Activated gamma-delta T cell treated with Interleukin-2 at 50 U/mL for 16 hours (primary cell): ENCODE results near the gene ZNF511.

ENCODE experiments used
- DNase-seq: peaks from one replicate; pipeline ENCODE4 v3.0.0-alpha.2; 2020

Gene ZNF511

DNA sequence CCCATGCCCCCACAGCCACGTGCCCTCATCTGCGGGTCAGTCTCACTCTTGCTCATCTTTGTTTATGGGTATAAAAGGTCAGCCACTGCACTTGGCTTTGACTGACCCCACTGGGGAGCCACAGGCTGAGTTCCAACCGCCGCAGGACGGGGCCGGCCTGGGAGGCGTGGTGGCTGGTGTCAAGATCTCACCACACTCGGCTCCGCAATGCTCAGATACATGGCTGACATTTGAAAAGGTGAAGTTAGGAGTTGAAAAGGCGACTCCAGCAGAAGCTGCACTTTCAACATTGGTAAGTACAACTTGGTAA, 14.9 kb upstream of the ZNF511 start:
- no peak for DNase-seq

GRCh38 chr10:133294189-133294588, 14.5 kb upstream of the ZNF511 start:
- no peak for DNase-seq

DNA sequence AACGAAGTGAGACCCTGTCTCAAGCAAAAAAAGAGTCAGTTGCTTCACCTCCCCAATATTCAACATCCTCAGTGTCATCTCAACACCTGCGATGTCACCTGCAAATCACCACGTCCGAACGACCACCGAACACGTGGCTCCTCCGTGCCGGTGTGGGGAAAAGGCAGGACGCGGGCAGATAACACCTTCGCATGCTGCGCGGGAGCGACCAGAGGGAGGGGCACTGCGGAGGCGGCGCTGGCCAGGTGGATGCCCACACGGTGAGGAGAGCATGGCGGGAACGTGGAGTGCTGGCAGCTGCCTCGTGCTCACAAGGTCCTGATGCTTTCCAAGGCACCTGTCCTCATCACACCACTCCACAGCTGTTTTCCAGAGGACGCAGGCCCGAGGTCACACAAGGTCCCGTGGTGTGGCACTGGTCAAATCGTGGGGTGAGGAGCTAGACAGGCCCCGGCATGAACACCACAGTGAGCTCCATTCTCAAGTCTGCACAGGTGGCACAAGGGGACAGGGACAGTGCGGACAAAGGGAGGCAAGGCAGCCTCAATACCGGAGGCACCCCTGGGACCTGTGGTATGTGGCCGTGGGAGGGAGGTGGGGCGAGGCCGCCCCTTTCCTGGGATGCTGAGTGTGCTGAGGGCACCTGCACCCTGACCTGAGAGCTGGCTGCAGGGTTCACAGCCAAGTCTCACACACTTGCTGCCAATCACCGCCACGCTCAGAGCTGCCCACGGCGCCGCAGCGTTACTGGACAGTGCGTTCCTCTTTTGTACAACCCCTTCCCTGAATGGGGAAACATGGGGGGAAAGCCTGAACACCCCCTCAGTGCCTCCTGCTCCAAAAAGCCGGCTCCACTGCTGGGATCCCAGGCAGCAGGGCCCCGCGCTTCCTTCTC, 13.0 kb upstream of the ZNF511 start:
- no peak for DNase-seq

- DNase-seq: no peak
Measured at GRCh38 chr10:133297504-133297903, 11.2 kb upstream of the ZNF511 start.

DNA sequence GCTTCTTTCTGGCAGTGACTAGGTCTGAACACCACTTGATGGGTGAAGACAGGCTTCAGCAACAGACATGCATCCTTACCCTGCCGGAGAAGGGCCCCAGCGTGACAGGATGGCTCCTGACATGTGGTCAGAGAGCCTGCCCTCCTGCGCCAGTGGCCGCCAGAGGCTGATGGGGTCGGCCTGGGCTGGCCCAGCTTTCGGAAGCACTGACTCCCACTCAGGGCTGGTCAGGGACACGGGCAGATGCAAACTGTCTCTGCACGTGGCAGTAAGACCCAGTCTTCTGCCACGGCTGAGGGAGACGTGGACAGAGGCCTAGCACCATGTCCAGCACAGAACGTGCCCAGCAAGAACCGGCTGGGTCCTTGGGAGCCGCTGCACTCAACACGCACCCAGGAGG, 10.2 kb upstream of the ZNF511 start:
- no peak for DNase-seq

- no peak for DNase-seq
Measured at GRCh38 chr10:133299224-133299623, 9.5 kb upstream of the ZNF511 start.

- no peak for DNase-seq
Measured at GRCh38 chr10:133299738-133300137, 9.0 kb upstream of the ZNF511 start.

DNA sequence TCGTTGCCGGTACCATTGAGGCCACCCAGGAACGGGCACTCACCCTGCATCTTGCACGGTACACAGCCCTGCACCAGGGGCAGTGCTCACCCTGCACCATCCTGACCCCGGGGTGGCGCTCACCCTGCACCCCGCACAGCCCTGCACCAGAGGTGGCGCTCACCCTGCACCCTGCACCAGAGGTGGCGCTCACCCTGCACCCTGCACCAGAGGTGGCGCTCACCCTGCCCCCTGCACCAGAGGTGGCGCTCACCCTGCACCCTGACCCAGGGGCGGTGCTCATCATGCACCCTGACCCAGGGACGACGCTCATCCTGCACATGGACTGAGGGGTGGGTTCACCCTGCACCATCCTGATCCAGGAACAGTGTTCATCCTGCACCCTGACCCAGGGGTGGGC, 6.5 kb upstream of the ZNF511 start:
- DNase-seq: no peak

DNA sequence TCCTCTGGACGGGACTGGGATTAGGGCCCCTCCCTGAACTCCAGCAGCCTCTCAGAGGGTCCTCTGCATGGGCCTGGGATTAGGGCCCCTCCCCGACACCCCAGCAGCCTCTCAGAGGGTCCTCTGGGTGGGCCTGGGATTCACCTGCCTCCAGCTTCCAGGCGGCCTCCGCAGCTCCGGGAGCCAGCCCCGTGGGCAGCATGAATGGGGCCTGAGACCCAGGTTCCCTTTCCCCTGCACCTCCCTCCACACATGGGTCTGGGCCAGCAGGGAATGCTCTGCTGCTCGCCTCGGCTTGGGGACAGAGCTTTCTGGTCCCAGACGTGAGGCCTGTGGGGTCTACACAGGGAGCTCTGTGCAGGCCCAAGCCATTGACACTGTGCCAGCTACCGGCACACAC, 5.5 kb upstream of the ZNF511 start:
- DNase-seq: no peak

DNA sequence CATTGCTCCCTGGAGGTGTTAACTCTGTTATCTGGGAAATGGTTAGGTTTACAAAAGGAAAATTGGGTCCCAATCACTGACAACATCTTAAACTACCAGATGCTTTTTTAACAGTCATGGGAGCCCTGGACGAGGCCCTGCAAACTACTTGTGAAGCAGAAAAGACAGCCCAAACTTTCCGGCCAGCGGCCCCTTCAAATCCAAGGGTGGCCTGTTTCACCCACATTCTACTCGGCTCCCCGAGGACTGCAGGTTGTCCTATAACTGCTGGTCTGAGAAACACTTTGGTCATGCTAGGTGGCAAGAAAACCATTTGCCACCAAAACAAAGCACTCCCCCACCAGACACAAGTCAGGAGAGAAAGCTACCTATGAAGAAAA, 2.6 kb upstream of the ZNF511 start:
- DNase-seq: no peak

DNA sequence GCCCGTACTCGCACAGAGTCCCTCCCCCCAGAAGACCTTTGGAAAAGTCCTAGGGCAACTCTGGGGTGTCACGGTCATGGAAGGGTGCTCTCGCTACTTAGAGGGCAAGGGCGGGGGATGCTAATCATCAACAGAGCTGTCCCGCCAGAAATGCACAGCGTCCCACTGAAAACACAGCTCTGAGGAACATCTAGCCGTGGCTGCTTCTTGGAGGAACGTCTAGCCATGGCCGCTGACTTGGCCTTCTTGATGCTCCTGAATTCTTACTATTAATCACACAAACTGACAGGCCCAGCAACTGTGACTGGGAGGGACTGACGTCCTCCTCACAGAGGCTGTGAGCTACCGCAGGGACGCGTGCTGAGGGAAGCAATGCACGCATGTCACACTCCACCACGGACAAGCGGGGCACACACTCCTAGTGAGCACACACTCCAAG, 1.8 kb upstream of the ZNF511 start:
- DNase-seq: no peak

GRCh38 chr10:133307776-133308420, 816 bp upstream of the ZNF511 start:
- peak; percentile 84 for DNase-seq

GRCh38 chr10:133309100-133309719, 496 bp downstream of the ZNF511 start:
- DNase-seq: peak; percentile 93

GRCh38 chr10:133309720-133310398, 1.1 kb downstream of the ZNF511 start:
- no peak for DNase-seq

DNA sequence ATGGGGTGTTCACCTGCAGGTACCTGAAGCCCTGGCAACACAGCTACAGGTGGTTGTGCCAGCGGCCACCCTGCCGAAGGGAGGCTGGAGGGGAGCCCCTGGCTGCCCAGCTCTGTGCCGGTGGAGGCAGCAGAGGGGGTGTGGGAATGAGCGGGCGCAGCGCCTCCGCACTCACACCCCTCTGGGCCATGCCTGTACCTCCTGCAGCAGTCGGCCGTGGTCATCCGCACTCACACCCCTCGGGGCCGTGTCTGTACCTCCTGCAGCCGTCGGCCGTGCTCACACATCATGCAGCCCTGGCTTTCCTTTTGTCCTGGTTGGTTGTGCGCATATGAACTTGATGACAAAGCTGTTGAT, 1.7 kb downstream of the ZNF511 start:
- no peak for DNase-seq

GRCh38 chr10:133310789-133311188, 2.1 kb downstream of the ZNF511 start:
- no peak for DNase-seq

GRCh38 chr10:133311570-133311969, 2.9 kb downstream of the ZNF511 start:
- DNase-seq: no peak

DNA sequence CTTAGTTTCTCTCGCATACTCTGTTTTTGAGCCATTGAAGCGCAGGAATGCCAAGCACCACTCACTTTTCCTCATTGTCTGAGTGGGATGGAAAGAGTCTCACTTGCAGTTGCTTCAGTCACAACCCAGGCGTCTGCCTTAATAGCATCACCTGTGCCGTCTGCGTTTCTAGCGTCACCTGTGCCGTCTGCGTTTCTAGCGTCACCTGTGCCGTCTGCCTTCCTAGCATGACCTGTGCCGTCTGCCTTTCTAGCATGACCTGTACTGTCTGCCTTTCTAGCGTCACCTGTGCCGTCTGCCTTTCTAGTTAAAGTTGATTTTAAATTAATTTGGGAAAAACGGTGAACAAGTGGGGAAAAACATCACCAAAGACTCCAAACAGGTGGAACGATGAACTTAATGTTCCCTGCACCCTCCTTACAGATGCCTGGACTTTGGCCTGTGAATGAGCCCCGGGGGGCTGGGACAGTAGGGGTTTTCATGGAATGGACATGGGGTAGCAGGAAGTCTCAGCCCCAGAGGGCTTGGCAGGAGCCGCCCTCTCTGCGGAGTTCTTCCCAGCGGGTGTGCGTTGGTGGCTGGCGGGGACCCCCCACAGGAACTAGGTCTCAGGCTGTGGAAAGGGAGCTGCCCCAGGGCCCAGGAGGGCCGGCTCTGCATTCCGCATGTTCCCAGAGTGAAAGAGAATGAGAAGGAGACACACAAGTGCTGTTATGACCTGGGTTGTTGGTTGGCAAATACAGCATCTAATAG, 3.5 kb downstream of the ZNF511 start:
- no peak for DNase-seq

GRCh38 chr10:133312769-133313145, 4.0 kb downstream of the ZNF511 start:
- DNase-seq: no peak

GRCh38 chr10:133313192-133313591, 4.5 kb downstream of the ZNF511 start:
- DNase-seq: no peak

DNA sequence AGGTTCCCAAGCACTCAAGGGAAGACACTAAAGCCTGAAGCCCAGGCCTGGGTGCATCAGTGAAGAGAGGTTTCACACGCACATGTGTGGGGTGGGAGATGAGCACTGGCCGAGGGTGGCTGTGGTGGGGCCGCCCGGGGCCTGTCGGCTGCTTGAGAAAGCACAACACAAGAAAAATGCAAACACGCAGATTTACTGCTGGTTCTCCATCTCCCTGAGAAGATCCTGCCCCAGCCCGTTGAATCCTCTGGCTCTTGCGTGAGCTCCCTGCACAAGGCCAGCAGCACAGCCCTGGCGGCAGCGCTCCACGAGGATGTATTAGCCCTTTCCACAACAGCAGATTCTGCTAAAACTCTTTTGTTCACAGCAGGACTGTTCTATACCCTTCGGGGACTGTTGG, 6.2 kb downstream of the ZNF511 start:
- no peak for DNase-seq

- no peak for DNase-seq
Measured at GRCh38 chr10:133315847-133316246, 7.1 kb downstream of the ZNF511 start.

GRCh38 chr10:133316266-133316665, 7.6 kb downstream of the ZNF511 start:
- no peak for DNase-seq
